GM12873 (cell line): ENCODE results near the gene LAGE3.

ENCODE experiments used
- CTCF ChIP-seq: IDR thresholded peaks from 2 replicates; pipeline ENCODE4 v1.5.1; 2012; ENCODE audit warnings: low read depth, mild to moderate bottlenecking, moderate library complexity, low read length, control low read depth; ENCODE audit not compliant: insufficient read depth; ENCODE audit errors: missing control alignments

Gene LAGE3

GRCh38 chrX:154478728-154479622 lies at the start of gene LAGE3:
Gene LAGE3, minus strand, starts transcription at chrX:154479281. Its CDS starts 366 bp downstream, at chrX:154478915.
- TF ChIP-seq CTCF = no peak

- peak; percentile 65 for TF ChIP-seq CTCF
Measured at GRCh38 chrX:154526901-154527675, 48.0 kb upstream of the LAGE3 start.

GRCh38 chrX:154525606-154526490 lies 46.8 kb upstream of the LAGE3 start:
- no peak for TF ChIP-seq CTCF

- no peak for TF ChIP-seq CTCF
Measured at GRCh38 chrX:154519389-154519788, 40.3 kb upstream of the LAGE3 start.

- TF ChIP-seq CTCF = no peak
Measured at GRCh38 chrX:154517101-154517781, 38.2 kb upstream of the LAGE3 start.

- TF ChIP-seq CTCF = no peak
Measured at GRCh38 chrX:154516656-154517100, 37.6 kb upstream of the LAGE3 start.
